Neural crest cell (in vitro differentiated cells): ENCODE data around the gene TSPAN11. TPM values are rescaled to one million over a fixed set of nuclear protein-coding genes. Genes with fewer than 3 reads are reported as not detected.

Experiments used
- DNase-seq: peaks from one replicate; pipeline ENCODE4 v3.0.0; 2021; ENCODE audit warnings: low read depth, mixed read lengths, low spot score
- H3K27ac Mint-ChIP-seq: one replicate; pipeline ENCODE4 v1.8.0; 2021; ENCODE audit warnings: mild to moderate bottlenecking, mixed read lengths; ENCODE audit not compliant: unreplicated experiment
- H3K27me3 Mint-ChIP-seq: 2 replicates; pipeline ENCODE4 v1.8.0; 2021; ENCODE audit warnings: low read depth, mild to moderate bottlenecking, mixed read lengths
- H3K36me3 Mint-ChIP-seq: 2 replicates; pipeline ENCODE4 v1.8.0; 2021; ENCODE audit warnings: low read depth, mild to moderate bottlenecking, mixed read lengths
- H3K4me1 Mint-ChIP-seq: 2 replicates; pipeline ENCODE4 v1.8.0; 2021; ENCODE audit warnings: mixed read lengths
- H3K4me3 Mint-ChIP-seq: one replicate; pipeline ENCODE4 v1.8.0; 2021; ENCODE audit warnings: mild to moderate bottlenecking, mixed read lengths
- H3K9me3 Mint-ChIP-seq: 2 replicates; pipeline ENCODE4 v1.8.0; 2021; ENCODE audit warnings: mixed read lengths
- CTCF ChIP-seq: fragments of 200-600 bp; sonication (generic); conservative IDR thresholded peaks from 2 replicates; pipeline ENCODE4 v1.5.0; 2021; ENCODE audit warnings: antibody characterized with exemption, mild to moderate bottlenecking
- long read RNA-seq: library from polyadenylated mRNA; unstranded; transcript quantifications from one replicate; pipeline ENCODE4 v2.0.0, GENCODE V29; 2020
- total RNA-seq: library from RNA; stranded (reverse); gene quantifications from 2 replicates; pipeline ENCODE4 v1.2.1, GENCODE V29; 2021

TSPAN11 gene
- 18.3 and 21.4 TPM in 2 replicates for total RNA-seq
- long read RNA-seq, partial matches to known transcripts, result 0 of 2 reads
- long read RNA-seq, other reads (novel, unspliced or antisense), result 2 of 2 reads

DNA sequence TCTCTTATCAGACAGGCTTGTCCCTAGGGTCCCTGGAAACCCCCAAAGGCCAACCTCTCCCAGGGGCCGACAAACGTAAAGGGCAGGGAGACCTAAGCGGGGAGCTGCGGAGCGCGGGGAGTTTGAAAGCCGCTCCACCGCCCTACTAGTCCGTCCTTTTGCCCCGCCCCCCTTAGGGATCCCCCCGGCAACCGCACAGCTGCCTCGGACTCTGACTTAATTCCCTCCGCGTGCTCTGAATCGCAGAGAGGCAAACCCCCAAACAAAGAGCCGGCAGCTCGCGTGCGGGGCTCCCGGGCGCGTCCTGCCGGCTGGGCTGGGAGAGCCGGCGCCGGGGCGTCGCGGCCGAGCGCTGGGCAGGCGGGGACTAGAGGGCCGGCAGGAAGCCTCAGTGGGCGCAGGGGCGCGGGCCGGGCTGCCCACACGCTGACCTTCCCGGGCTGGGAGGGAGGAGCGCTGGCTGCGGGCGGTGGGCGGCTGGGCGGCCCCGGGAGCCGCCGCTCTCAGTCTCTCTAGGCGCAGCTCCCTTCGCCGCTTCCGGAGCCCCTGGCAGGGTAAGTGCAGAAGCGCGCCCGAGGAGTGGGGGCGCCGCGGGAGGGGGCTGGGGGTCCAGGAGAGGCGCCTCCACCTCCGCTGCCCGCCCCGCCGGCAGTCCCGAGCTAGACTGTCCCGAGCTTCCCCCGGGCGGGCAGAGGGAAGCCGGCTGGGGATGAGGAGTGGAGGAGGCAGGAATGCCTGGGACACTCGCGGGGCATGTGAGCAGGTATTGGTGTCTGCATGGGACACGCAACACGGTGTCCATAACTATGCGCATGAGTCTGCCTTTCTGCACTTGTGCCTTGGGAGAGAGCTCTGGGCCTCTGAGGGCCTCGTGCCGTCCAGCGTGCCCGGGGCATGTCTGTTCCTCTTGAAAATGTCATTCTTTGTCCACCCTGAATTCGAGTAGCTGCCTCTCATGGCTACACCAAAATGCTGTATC is at the start of gene TSPAN11:
TSPAN11 (plus strand) TSS at position 506 of the 979 bp plus-strand sequence. CDS start 27,244 bp downstream, outside the sequence.
- no peaks in the 10 kb centered on the region for H3K27me3 Mint-ChIP-seq
- no peaks in the 10 kb centered on the region for H3K9me3 Mint-ChIP-seq
- peaks cover 35% of the 10 kb centered on the region for H3K4me1 Mint-ChIP-seq
- TF ChIP-seq CTCF, result peak; percentile 17
- H3K36me3 Mint-ChIP-seq, result no peaks in the 10 kb centered on the region
- H3K27ac Mint-ChIP-seq, result peak within 1 kb of the TSS; percentile 79
- DNase-seq, result peak; percentile 59
- H3K4me3 Mint-ChIP-seq, result peak within 1 kb of the TSS; percentile 79

DNA sequence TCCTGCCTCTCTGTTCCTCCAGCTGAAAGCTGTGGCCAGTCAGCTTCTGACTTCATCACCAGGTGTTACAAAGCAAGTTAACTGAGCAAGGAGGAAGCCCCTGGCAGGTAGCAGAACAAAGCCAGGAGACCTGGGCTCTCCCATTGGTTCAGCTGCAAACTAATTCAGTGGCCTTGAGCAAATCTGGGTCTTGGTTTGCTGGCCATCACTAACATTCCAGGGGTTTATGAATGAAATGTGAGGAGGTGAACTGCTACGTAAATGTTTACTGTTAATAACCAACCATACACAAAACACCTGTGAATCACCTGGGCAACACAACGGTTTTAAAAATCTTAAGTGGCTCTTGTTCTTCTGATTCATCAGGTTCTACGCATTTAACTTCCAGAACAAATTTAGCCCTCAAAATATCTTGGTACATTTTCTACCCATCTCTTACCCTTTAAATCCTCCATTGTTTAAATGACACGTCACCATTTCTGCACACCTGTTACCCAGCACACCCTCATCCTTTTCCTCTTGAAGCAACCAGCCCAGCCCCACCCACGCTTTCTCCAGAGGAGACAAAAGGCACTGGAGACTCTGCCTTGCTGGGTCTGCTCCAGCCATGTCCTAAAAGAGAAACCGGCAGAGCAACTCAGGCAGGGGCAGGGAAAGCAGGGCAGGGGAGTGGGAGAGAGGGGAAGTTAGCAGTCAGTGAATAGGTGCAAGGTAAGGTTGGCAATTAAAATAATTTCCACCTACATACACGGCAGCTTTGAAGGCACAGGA is 49.3 kb upstream of the TSPAN11 start:
- TF ChIP-seq CTCF, result no peak
- no peak for DNase-seq
- Mint-ChIP-seq H3K9me3 (no peaks in the 10 kb centered on the region), H3K4me3 (no peak overlapping the region), H3K36me3 (no peaks in the 10 kb centered on the region), H3K4me1 (no peaks in the 10 kb centered on the region), H3K27ac (no peak overlapping the region), H3K27me3 (peaks cover 39% of the 10 kb centered on the region)

- no peak overlapping the region for H3K4me3 Mint-ChIP-seq
- no peaks in the 10 kb centered on the region for H3K9me3 Mint-ChIP-seq
- H3K27ac Mint-ChIP-seq, result no peak overlapping the region
- H3K4me1 Mint-ChIP-seq, result no peaks in the 10 kb centered on the region
- TF ChIP-seq CTCF, result no peak
- DNase-seq, result no peak
- peaks cover 39% of the 10 kb centered on the region for H3K27me3 Mint-ChIP-seq
- H3K36me3 Mint-ChIP-seq, result no peaks in the 10 kb centered on the region
Measured at GRCh38 chr12:30878024-30878423, 48.5 kb upstream of the TSPAN11 start.

DNA sequence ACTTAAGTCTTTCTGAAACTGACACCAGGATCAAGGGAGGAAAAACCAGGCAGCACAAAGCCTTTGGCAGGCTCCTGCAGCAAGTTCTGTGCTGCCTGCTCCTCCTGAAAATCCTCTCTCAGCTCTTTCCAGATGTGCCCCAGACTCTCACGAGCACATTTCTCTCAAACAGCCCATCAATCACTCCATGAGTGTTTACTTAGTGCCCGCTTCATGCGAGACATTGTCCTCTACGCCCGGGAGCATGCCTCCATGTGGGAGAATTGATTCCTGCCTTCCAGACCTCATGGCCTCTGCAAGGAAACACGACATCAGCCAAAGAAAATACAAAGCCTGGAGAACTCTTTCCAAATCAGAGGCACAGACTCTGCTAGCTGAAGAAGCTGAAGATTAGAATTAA is 46.5 kb upstream of the TSPAN11 start:
- H3K27ac Mint-ChIP-seq, result no peak overlapping the region
- TF ChIP-seq CTCF, result no peak
- H3K27me3 Mint-ChIP-seq, result peaks cover 39% of the 10 kb centered on the region
- no peak overlapping the region for H3K4me3 Mint-ChIP-seq
- no peaks in the 10 kb centered on the region for H3K36me3 Mint-ChIP-seq
- no peaks in the 10 kb centered on the region for H3K9me3 Mint-ChIP-seq
- no peak for DNase-seq
- H3K4me1 Mint-ChIP-seq, result no peaks in the 10 kb centered on the region

- H3K27ac Mint-ChIP-seq, result no peak overlapping the region
- no peaks in the 10 kb centered on the region for H3K36me3 Mint-ChIP-seq
- H3K27me3 Mint-ChIP-seq, result peaks cover 38% of the 10 kb centered on the region
- no peak for TF ChIP-seq CTCF
- H3K9me3 Mint-ChIP-seq, result no peaks in the 10 kb centered on the region
- no peak overlapping the region for H3K4me3 Mint-ChIP-seq
- H3K4me1 Mint-ChIP-seq, result no peaks in the 10 kb centered on the region
- DNase-seq, result no peak
Measured at GRCh38 chr12:30880813-30881212, 45.7 kb upstream of the TSPAN11 start.
